GM12873 (cell line): ENCODE measurements around the gene PDGFC.

Source experiments
- CTCF ChIP-seq: IDR thresholded peaks from 2 replicates; pipeline ENCODE4 v1.5.1; 2012; ENCODE audit warnings: low read depth, mild to moderate bottlenecking, moderate library complexity, low read length, control low read depth; ENCODE audit not compliant: insufficient read depth; ENCODE audit errors: missing control alignments

The PDGFC gene

GRCh38 chr4:156729416-156729815, 242.2 kb downstream of the PDGFC start:
- TF ChIP-seq CTCF = no peak

- no peak for TF ChIP-seq CTCF
Measured at GRCh38 chr4:156725257-156725656, 246.3 kb downstream of the PDGFC start.

- TF ChIP-seq CTCF = no peak
Measured at GRCh38 chr4:156723951-156724668, 247.5 kb downstream of the PDGFC start.

- TF ChIP-seq CTCF = no peak
Measured at GRCh38 chr4:156718226-156718625, 253.4 kb downstream of the PDGFC start.

GRCh38 chr4:156711193-156711590, 260.4 kb downstream of the PDGFC start:
- no peak for TF ChIP-seq CTCF
